ENCODE data around the gene TENM3.

The TENM3 gene

GRCh38 chr4:182409271-182409670, 166.1 kb downstream of the TENM3 start:
- no peak for DNase-seq (ENCODE audit: low spot score)

DNA sequence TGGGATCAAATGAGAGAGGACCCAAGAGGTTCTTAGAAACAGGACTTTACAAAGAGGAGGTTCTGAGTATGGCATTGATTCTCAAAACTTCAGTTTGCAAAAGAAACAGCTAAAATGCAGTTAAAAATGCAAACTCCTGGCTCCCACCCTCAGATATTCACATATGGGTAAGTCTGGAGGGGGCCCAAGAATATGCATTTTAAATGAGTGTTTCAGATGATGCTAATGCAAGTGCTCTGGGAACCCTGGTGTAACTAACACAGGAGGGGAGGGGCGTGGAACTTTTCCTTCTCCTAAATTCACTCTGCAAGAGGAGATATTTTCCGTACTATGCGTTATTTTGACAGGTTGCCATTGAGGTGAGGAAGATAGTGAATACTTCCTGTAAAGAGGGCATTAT, 168.2 kb downstream of the TENM3 start:
- DNase-seq (ENCODE audit: low spot score), result no peak

- no peak for DNase-seq (ENCODE audit: low spot score)
Observed at GRCh38 chr4:182413550-182413949, 170.3 kb downstream of the TENM3 start.

GRCh38 chr4:182415116-182415515, 171.9 kb downstream of the TENM3 start:
- DNase-seq (ENCODE audit: low spot score), result no peak

- DNase-seq (ENCODE audit: low spot score), result no peak
Observed at GRCh38 chr4:182416067-182416466, 172.9 kb downstream of the TENM3 start.

GRCh38 chr4:182418054-182418734, 175.0 kb downstream of the TENM3 start:
- DNase-seq (ENCODE audit: low spot score), result no peak

DNA sequence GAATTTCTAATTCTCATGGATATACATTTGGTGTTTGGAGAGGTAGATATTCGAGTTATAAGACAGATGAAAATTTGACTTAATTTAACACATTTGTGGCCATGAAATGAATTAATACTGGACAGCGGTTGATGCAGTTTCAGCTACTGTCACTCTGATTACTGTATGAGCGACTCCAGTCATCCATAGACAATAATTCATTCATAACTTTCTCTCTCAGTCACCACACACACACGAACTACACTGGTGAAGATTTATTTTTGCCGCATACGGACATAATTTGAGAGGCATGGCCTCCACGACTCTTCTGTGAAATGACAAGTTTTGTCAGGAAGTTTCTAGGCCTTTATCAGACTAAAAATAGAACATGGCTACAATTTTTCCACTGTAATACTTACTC, 177.0 kb downstream of the TENM3 start:
- DNase-seq (ENCODE audit: low spot score), result no peak

DNA sequence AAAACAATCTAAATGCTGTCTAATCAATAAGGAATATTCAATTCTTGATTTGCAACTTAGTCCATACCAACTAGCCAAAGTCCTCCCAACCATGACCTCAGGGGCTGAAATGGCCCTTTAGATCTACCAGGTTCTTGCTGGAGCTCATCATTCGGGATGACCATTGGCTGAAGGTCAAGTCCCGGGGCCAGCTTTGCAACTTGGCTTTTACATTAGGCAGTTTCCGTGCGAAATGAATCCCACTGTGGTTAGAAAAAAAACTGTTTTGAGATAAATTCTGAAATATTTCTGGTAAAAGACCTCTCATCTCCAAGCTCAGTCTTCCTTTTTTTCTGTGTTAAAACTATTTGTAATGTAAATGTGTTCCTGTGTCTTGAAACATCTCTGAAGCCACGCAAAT, 178.6 kb downstream of the TENM3 start:
- DNase-seq (ENCODE audit: low spot score), result no peak

DNA sequence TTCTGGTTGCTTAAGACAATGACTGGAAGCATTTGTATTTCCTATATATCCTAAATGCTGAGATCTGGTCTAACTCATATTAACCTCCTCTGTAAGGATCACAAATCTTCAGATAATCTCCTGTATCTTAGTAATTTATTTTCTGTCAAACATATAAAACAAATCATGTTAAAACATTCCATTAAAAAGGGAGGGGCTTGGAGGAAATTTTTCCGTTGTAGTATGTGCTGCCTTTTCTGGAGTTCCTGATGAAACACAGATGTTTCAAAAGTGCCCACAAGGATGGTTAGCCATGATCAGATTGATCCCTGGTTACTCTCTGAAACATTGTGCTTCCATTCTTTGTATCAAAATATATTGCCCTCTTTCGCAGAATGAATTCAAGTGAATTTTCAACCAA, 182.1 kb downstream of the TENM3 start:
- no peak for DNase-seq (ENCODE audit: low spot score)

DNA sequence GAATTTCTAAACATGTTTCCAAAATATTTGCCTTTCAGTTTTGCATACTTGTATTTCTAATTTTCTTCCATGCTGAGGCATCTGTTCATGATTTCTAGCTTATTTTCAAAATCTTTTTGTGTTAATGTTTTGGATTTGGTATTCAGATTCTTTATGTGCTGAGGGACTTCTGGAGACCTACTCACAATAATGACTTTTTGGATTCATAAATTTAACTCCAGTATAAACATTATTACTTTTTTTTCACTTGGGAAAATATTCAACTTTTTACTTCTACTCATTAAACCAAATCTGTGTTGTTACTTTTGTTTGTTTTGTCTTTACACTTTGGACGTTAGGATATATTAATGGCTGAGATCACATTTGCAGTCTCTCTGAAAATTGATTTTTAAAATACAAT, 183.7 kb downstream of the TENM3 start:
- DNase-seq (ENCODE audit: low spot score), result no peak

GRCh38 chr4:182427554-182427953, 184.4 kb downstream of the TENM3 start:
- no peak for DNase-seq (ENCODE audit: low spot score)

- no peak for DNase-seq (ENCODE audit: low spot score)
Observed at GRCh38 chr4:182429896-182430295, 186.7 kb downstream of the TENM3 start.

GRCh38 chr4:182432819-182433218, 189.6 kb downstream of the TENM3 start:
- DNase-seq (ENCODE audit: low spot score), result no peak

DNA sequence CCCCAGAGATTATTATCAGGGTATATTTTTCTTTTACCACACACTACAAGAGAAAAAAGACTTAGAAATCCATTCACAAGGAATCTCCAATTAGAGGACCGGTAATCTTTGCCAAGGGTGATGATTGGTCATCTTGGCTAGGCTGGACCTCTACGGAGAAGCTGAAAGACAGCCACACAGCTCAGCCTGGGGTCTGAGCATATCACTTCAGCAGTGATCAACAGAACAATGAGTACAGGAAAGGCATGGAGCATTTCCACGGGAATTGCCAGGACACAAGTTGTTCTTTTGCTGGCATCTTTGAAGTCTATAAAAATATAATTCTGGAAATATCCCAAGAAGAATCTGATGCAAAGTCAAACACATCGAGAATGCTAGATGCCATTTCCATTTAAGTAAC, 191.5 kb downstream of the TENM3 start:
- no peak for DNase-seq (ENCODE audit: low spot score)

- no peak for DNase-seq (ENCODE audit: low spot score)
Observed at GRCh38 chr4:182435401-182435800, 192.2 kb downstream of the TENM3 start.

GRCh38 chr4:182443070-182443469, 199.9 kb downstream of the TENM3 start:
- no peak for DNase-seq (ENCODE audit: low spot score)

GRCh38 chr4:182447767-182448280, 204.6 kb downstream of the TENM3 start:
- no peak for DNase-seq (ENCODE audit: low spot score)

DNA sequence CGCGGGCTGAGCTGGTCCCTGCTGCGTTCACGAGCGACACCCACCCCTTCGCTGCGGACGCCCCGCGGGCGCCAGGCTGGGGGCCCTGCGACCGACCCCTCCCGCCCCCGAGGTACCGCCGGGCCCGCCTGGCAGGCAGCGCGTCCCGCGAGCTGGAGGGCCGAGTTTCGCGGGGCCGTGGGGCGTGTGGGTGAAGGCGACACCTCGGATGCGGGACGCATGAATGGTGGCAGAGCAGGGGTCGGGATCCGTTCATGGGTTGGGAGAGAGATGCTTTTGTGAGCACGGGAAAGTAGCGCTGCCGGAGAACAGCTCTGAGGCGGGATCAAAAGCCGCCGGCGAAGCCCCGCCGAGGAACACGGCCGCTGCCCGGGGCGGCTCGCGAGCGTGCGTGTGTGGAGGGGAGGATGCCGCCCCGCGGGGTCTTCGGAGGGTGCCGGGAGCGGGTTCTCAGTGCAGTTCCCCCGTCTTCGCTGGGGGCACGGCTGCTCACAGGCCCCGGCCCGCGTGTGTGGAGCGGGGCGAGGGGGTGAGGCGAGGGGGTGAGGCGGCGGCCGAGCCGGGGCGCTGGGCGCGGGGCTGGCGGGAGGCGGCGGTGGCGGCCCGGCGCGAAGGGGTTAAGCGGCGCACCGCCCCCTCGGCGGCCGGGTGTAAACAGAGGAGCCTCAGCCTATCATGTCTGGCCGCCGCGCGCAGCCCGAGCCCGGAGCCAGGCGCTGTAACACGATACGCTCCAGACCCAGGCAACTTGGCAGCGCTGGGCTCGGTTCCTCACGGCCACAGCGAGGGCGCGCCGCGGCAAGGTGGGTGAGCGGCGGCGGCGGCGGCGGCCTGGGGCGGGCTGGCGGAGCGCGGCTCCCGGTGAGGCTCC, 205.3 kb downstream of the TENM3 start:
- peak; percentile 97 for DNase-seq (ENCODE audit: low spot score)

DNA sequence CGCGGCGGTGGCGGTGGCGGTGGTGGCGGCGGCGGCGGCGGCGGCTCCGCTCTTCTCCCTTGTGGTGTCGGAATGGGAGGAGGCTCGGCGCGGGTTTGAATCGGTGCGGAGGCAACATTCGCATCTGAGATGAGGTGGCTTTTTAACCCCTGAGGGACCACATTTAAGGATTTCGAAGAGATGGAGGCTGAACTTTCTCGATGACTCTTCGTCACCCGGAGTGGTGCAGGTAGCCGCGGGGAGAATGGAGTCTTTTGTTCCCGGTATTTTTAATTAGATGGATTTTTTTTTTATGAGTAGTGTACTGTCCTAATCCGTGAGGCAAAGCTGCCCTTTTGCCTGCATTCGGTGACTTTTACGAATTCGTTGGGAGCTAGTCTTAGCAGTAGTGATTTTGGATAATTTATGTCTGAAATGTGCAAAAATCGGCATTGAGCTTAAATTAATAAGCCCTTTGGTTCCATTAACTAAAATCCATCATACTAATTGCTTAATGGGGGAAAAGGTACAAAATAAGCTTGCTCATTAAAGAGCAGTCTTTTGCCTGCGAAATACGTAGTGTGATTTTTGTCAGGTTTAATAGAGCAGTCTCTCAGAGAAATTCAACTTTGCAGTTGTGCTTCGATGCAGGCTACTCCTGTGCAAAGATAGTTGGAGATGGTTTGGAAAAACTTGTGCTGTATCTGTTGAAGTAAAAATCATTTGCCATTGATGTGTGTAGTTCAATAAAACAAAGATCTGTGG, 206.2 kb downstream of the TENM3 start:
- no peak for DNase-seq (ENCODE audit: low spot score)

DNA sequence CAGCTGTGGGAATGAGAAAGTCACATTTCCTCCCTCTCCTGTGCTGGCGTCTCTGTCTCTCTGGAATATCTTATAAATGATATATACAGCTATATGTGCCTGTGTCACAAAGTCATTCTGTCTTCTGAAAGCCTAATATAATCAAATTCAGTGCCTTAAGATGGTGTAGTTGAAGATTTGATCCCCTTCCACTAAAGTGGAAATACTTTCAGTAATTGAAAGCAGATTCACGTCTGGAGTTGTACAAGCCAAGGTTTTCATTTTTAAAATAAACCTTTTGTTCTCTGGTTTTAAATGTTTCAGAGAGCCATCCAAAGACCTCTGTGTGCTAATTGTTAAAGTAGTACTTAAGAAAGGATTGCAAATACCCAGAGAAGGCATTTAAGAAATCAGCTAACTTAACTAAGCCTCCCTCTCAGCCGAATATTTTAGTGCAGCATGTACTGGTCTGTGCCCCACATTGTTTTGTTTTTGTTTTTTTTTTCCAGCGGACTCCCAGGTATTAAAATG, 206.8 kb downstream of the TENM3 start:
- DNase-seq (ENCODE audit: low spot score), result no peak

- DNase-seq (ENCODE audit: low spot score), result no peak
Observed at GRCh38 chr4:182451441-182451840, 208.2 kb downstream of the TENM3 start.

GRCh38 chr4:182453830-182454229, 210.6 kb downstream of the TENM3 start:
- no peak for DNase-seq (ENCODE audit: low spot score)

All from AG20443 (cell line).